GM23338 (cell line): ENCODE data around the gene CD3D. TPM values are rescaled to one million over a fixed set of nuclear protein-coding genes. Genes with fewer than 3 reads are reported as not detected.
A peak's percentile ranks its signal among the peaks of the same experiment; 100 is the strongest.

Source experiments
- ATAC-seq: fragments of 200-7000 bp; cut with Tn5 transposase; 3 replicates; pipeline ENCODE4 v1.9.1; 2020
- DNase-seq: peaks from one replicate; pipeline ENCODE4 v3.0.0-alpha.2; 2015; ENCODE audit warnings: low spot score
- H2AFZ ChIP-seq: fragments of 200-600 bp; sonication (generic); 2 replicates; pipeline ENCODE4 v1.8.0; 2016; ENCODE audit warnings: antibody characterized with exemption, mild to moderate bottlenecking, moderate library complexity
- H3F3A ChIP-seq: fragments of 200-600 bp; sonication (generic); replicated peaks from 2 replicates; pipeline ENCODE4 v1.8.0; 2017; ENCODE audit warnings: antibody characterized with exemption, mixed run types, low read depth
- H3K27ac ChIP-seq: fragments of 200-600 bp; sonication (generic); 2 replicates; pipeline ENCODE4 v1.6.1; 2016; ENCODE audit warnings: low read depth
- H3K27me3 ChIP-seq: fragments of 200-600 bp; sonication (generic); 2 replicates; pipeline ENCODE4 v1.8.0; 2016; ENCODE audit warnings: mild to moderate bottlenecking, mixed run types, moderate library complexity; ENCODE audit not compliant: insufficient read depth
- H3K36me3 ChIP-seq: fragments of 200-600 bp; sonication (generic); 2 replicates; pipeline ENCODE4 v1.8.0; 2016; ENCODE audit warnings: mild to moderate bottlenecking; ENCODE audit not compliant: insufficient read depth
- H3K4me1 ChIP-seq: fragments of 200-600 bp; sonication (generic); 2 replicates; pipeline ENCODE4 v1.8.0; 2016; ENCODE audit warnings: mild to moderate bottlenecking, moderate library complexity; ENCODE audit not compliant: insufficient read depth
- H3K4me2 ChIP-seq: fragments of 200-600 bp; sonication (generic); 2 replicates; pipeline ENCODE4 v1.7.1; 2017; ENCODE audit warnings: mixed run types
- H3K4me3 ChIP-seq: fragments of 200-600 bp; sonication (generic); 2 replicates; pipeline ENCODE4 v1.6.1; 2016; ENCODE audit warnings: mixed run types
- H3K79me2 ChIP-seq: fragments of 200-600 bp; sonication (generic); replicated peaks from 2 replicates; pipeline ENCODE4 v1.8.0; 2017; ENCODE audit warnings: mild to moderate bottlenecking; ENCODE audit not compliant: insufficient read depth
- H3K9me2 ChIP-seq: fragments of 200-600 bp; sonication (generic); 2 replicates; pipeline ENCODE4 v1.8.0; 2017; ENCODE audit not compliant: insufficient read depth
- H4K20me1 ChIP-seq: fragments of 200-600 bp; sonication (generic); replicated peaks from 2 replicates; pipeline ENCODE4 v1.8.0; 2017; ENCODE audit warnings: mild to moderate bottlenecking; ENCODE audit not compliant: insufficient read depth
- H3K27ac Mint-ChIP-seq: 2 replicates; pipeline ENCODE4 v1.8.0; 2020; ENCODE audit warnings: inconsistent platforms, mild to moderate bottlenecking, moderate library complexity, mixed read lengths
- H3K27me3 Mint-ChIP-seq: 3 replicates; pipeline ENCODE4 v1.8.0; 2022; ENCODE audit warnings: low read depth, mild to moderate bottlenecking, moderate library complexity, mixed read lengths, inconsistent platforms; ENCODE audit not compliant: insufficient read depth, poor library complexity
- H3K36me3 Mint-ChIP-seq: 3 replicates; pipeline ENCODE4 v1.8.0; 2021; ENCODE audit warnings: low read depth, mild to moderate bottlenecking, inconsistent platforms, moderate library complexity, mixed read lengths
- H3K4me1 Mint-ChIP-seq: 3 replicates; pipeline ENCODE4 v1.8.0; 2020; ENCODE audit warnings: mild to moderate bottlenecking, inconsistent platforms, mixed read lengths
- H3K4me3 Mint-ChIP-seq: 3 replicates; pipeline ENCODE4 v1.8.0; 2021; ENCODE audit warnings: moderate library complexity, mild to moderate bottlenecking, inconsistent platforms, mixed read lengths
- H3K9me3 Mint-ChIP-seq: 3 replicates; pipeline ENCODE4 v1.8.0; 2020; ENCODE audit warnings: moderate library complexity, mild to moderate bottlenecking, inconsistent platforms, mixed read lengths
- CREB1 ChIP-seq: fragments of 250-450 bp; sonication (Bioruptor Pico); IDR thresholded peaks from 2 replicates; pipeline ENCODE4 v1.5.0; 2020; ENCODE audit warnings: low read depth, mild to moderate bottlenecking, moderate library complexity
- CTCF ChIP-seq, 2 experiments: fragments of 200-600 bp in 1 of 2; sonication (generic) in 1 of 2; conservative IDR thresholded peaks; 2 replicates each; pipeline versions ENCODE4 v1.5.1 to v1.6.1; 2016 to 2017; ENCODE audit warnings: antibody characterized with exemption in 2 of 2, low read depth in 2 of 2, mild to moderate bottlenecking in 2 of 2, moderate library complexity in 1 of 2
- ETS1 ChIP-seq: IDR thresholded peaks from 2 replicates; pipeline ENCODE4 v1.6.1; 2016; ENCODE audit warnings: antibody characterized with exemption
- EZH2 ChIP-seq: fragments of 200-600 bp; sonication (generic); IDR thresholded peaks from one replicate; pipeline ENCODE4 v1.8.0; 2017; ENCODE audit warnings: antibody characterized with exemption, mild to moderate bottlenecking, low read depth; ENCODE audit not compliant: unreplicated experiment
- EZH2phosphoT487 ChIP-seq: fragments of 200-600 bp; sonication (generic); IDR thresholded peaks from one replicate; pipeline ENCODE4 v1.8.1; 2018; ENCODE audit warnings: antibody characterized with exemption; ENCODE audit not compliant: unreplicated experiment
- JUNB ChIP-seq: IDR thresholded peaks from one replicate; pipeline ENCODE4 v1.6.1; 2016; ENCODE audit warnings: antibody characterized with exemption; ENCODE audit not compliant: unreplicated experiment
- NANOG ChIP-seq: IDR thresholded peaks from 2 replicates; pipeline ENCODE4 v1.6.1; 2016; ENCODE audit warnings: antibody characterized with exemption, borderline replicate concordance
- POLR2AphosphoS5 ChIP-seq: IDR thresholded peaks from 2 replicates; pipeline ENCODE4 v1.6.1; 2016; ENCODE audit warnings: antibody characterized with exemption, low read depth
- REST ChIP-seq: IDR thresholded peaks from one replicate; pipeline ENCODE4 v1.6.1; 2018; ENCODE audit warnings: antibody characterized with exemption; ENCODE audit not compliant: unreplicated experiment
- STAT1 ChIP-seq: IDR thresholded peaks from one replicate; pipeline ENCODE4 v1.6.1; 2016; ENCODE audit warnings: antibody characterized with exemption; ENCODE audit not compliant: unreplicated experiment
- ZNF114 ChIP-seq: fragments of 250-450 bp; sonication (Bioruptor Pico); IDR thresholded peaks from 2 replicates; pipeline ENCODE4 v1.5.0; 2020; ENCODE audit warnings: mild to moderate bottlenecking, moderate library complexity
- ZNF331 ChIP-seq: fragments of 250-450 bp; sonication (Bioruptor Pico); IDR thresholded peaks from 2 replicates; pipeline ENCODE4 v1.5.0; 2020; ENCODE audit warnings: low read depth, mild to moderate bottlenecking, moderate library complexity
- polyA plus RNA-seq: library from polyadenylated mRNA; unstranded; fragments of >200 nt; fragmentation: Nextera tagmentation; extraction: Ambion mirVana; gene quantifications from 2 replicates; pipeline ENCODE4 v1.2.1, GENCODE V29; 2016
- total RNA-seq: library from RNA; depleted of rRNA; stranded (reverse); fragments of >200 nt; shearing (Covaris generic); gene quantifications from 2 replicates; pipeline ENCODE4 v1.2.3, GENCODE V29; 2014
- TF ChIP-seq, protein P1 (sequence below): fragments of 250-450 bp; sonication (Bioruptor Pico); IDR thresholded peaks from 2 replicates; pipeline ENCODE4 v1.5.0; 2020; ENCODE audit warnings: mild to moderate bottlenecking, moderate library complexity

Gene CD3D
- total and polyA plus RNA-seq, 2 experiments from 2014 or later = not detected

- no peaks in the 10 kb centered on the region for H3K79me2 ChIP-seq
- no peaks in the 10 kb centered on the region for H3K9me3 Mint-ChIP-seq
- ATAC-seq (no peak), DNase-seq (no peak)
- H3K36me3 ChIP-seq = no peaks in the 10 kb centered on the region
- H3K4me2 ChIP-seq = no peak within 1 kb of the TSS
- no peak within 1 kb of the TSS for H3K27ac Mint-ChIP-seq
- H2AFZ ChIP-seq = peak within 1 kb of the TSS; percentile 95
- no peak within 1 kb of the TSS for H3K4me3 Mint-ChIP-seq
- no peaks in the 10 kb centered on the region for H3K9me2 ChIP-seq
- peaks cover 9% of the 10 kb centered on the region; the same call in 2 of the 3 replicates for H3K4me1 Mint-ChIP-seq
- no peaks in the 10 kb centered on the region for H3K36me3 Mint-ChIP-seq
- no peaks in the 10 kb centered on the region for H3K27me3 ChIP-seq
- no peaks in the 10 kb centered on the region for H4K20me1 ChIP-seq
- H3K4me1 ChIP-seq = no peaks in the 10 kb centered on the region
- TF ChIP-seq ZNF331 (CRISPR knock-in tag) (no peak), ZNF114 (CRISPR knock-in tag) (no peak), STAT1 (no peak), POLR2AphosphoS5 (no peak), ETS1 (no peak), REST (no peak), NANOG (no peak), JUNB (no peak), EZH2 (no peak), EZH2phosphoT487 (no peak), CREB1 (CRISPR knock-in tag) (no peak), CTCF (conservative IDR thresholded peaks at IDR 0.05; ENCODE audit: low read depth in 2 of 2) (no peak)
- TF ChIP-seq, protein P1, sequence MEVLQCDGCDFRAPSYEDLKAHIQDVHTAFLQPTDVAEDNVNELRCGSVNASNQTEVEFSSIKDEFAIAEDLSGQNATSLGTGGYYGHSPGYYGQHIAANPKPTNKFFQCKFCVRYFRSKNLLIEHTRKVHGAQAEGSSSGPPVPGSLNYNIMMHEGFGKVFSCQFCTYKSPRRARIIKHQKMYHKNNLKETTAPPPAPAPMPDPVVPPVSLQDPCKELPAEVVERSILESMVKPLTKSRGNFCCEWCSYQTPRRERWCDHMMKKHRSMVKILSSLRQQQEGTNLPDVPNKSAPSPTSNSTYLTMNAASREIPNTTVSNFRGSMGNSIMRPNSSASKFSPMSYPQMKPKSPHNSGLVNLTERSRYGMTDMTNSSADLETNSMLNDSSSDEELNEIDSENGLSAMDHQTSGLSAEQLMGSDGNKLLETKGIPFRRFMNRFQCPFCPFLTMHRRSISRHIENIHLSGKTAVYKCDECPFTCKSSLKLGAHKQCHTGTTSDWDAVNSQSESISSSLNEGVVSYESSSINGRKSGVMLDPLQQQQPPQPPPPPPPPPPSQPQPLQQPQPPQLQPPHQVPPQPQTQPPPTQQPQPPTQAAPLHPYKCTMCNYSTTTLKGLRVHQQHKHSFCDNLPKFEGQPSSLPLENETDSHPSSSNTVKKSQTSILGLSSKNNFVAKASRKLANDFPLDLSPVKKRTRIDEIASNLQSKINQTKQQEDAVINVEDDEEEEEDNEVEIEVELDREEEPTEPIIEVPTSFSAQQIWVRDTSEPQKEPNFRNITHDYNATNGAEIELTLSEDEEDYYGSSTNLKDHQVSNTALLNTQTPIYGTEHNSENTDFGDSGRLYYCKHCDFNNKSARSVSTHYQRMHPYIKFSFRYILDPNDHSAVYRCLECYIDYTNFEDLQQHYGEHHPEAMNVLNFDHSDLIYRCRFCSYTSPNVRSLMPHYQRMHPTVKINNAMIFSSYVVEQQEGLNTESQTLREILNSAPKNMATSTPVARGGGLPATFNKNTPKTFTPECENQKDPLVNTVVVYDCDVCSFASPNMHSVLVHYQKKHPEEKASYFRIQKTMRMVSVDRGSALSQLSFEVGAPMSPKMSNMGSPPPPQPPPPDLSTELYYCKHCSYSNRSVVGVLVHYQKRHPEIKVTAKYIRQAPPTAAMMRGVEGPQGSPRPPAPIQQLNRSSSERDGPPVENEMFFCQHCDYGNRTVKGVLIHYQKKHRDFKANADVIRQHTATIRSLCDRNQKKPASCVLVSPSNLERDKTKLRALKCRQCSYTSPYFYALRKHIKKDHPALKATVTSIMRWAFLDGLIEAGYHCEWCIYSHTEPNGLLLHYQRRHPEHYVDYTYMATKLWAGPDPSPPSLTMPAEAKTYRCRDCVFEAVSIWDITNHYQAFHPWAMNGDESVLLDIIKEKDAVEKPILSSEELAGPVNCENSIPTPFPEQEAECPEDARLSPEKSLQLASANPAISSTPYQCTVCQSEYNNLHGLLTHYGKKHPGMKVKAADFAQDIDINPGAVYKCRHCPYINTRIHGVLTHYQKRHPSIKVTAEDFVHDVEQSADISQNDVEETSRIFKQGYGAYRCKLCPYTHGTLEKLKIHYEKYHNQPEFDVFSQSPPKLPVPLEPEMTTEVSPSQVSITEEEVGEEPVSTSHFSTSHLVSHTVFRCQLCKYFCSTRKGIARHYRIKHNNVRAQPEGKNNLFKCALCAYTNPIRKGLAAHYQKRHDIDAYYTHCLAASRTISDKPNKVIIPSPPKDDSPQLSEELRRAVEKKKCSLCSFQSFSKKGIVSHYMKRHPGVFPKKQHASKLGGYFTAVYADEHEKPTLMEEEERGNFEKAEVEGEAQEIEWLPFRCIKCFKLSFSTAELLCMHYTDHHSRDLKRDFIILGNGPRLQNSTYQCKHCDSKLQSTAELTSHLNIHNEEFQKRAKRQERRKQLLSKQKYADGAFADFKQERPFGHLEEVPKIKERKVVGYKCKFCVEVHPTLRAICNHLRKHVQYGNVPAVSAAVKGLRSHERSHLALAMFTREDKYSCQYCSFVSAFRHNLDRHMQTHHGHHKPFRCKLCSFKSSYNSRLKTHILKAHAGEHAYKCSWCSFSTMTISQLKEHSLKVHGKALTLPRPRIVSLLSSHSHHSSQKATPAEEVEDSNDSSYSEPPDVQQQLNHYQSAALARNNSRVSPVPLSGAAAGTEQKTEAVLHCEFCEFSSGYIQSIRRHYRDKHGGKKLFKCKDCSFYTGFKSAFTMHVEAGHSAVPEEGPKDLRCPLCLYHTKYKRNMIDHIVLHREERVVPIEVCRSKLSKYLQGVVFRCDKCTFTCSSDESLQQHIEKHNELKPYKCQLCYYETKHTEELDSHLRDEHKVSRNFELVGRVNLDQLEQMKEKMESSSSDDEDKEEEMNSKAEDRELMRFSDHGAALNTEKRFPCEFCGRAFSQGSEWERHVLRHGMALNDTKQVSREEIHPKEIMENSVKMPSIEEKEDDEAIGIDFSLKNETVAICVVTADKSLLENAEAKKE (CRISPR knock-in tag) = no peak
- no peak within 1 kb of the TSS for H3K27ac ChIP-seq
- no peak within 1 kb of the TSS for H3K4me3 ChIP-seq
- H3K27me3 Mint-ChIP-seq = no peaks in the 10 kb centered on the region
- H3F3A ChIP-seq = no peaks in the 10 kb centered on the region
Measured at GRCh38 chr11:118304568-118305248, 37.8 kb downstream of the CD3D start, which contains the start of gene CD3E. TSS of gene CD3E (plus strand) at chr11:118304730. CDS start at chr11:118304953, 223 bp downstream.
